ENCODE results near the gene PSMA8. TPM values are rescaled to one million over a fixed set of nuclear protein-coding genes. Genes with fewer than 3 reads are reported as not detected.

Gene PSMA8
- total and polyA plus RNA-seq, 2 of the 8 experiments (the other 6 are each of a cell fraction or from before 2014, with no cell fraction given) = not detected

DNA sequence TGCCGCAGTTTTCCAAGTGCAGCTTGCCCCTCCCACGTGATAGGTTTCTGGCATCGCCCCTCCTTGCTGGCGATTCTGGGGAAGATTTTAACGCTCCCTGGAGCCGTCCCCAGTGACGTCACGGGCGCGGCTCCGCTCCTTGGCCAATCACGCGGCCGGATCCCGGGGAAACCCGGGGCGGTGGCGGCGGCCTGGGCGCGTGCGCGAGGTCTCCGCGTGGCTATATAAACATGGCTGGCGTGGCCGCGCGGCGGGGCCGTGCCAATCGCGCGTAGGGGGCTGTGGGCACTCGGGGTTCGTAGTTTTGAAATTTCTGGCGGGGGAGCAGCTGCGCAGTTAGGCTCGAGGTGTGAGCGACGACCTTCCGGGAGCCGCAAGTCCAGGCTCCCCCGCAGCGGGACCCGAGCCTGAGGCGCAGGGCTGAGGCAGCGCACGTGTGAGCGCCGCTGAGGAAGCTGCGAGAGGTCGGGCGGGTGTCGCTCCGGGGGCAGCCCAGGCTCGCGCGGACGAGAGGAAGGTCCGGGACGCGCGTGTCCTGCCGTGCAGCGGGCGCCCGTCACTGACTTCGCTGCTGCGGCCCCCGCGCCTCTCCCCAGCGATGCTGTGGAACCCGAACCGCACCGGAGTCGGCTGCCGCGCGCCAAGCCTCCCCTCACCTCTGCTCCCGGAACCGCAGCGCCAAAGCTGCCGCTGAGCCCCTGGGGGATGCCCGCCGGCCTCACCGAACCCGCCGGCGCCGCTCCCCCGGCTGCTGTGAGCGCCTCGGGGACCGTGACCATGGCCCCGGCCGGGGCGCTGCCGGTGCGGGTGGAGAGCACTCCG lies 92.8 kb downstream of the PSMA8 start, which contains the start of gene TAF4B:
Gene TAF4B, plus strand, starts transcription at position 217 of the 822 bp plus-strand sequence. Its CDS starts 489 bp downstream, at position 706.
- H3K18ac ChIP-seq (ENCODE audit: extremely low read depth, low read length) = peak within 1 kb of the TSS; percentile 63
- H3K23me2 ChIP-seq (ENCODE audit: low read depth, low read length) = peaks cover 2% of the 10 kb centered on the region; the same call in 1 of the 2 replicates
- POLR2A ChIA-PET (ENCODE audit: partially characterized antibody) = interaction anchor here (0.6 to 2.0 kb wide), 7 partner anchors 9 to 135 kb away, joined by 3 to 5 read pairs (median 3); no protein-coding TSS in a partner anchor
- peak within 1 kb of the TSS; percentile 51 to 95 (median 80) for H3K9ac ChIP-seq (replicated peaks in 1 of 4; ENCODE audit: extremely low read depth in 1 of 4, low read depth in 3 of 4, low read length in 3 of 4)
- no peaks in the 10 kb centered on the region for H3K27me3 ChIP-seq (replicated peaks in 1 of 4; ENCODE audit: control insufficient read depth in 3 of 4, extremely low read depth in 1 of 4, insufficient read depth in 3 of 4, low read length in 3 of 4)
- DNase-seq (ENCODE audit: low read depth in 1 of 2, low spot score in 2 of 2) (peak; percentile 73 to 97), FAIRE-seq (peak; percentile 80)
- 0 out of 4 replicates have a peak, but pooled peaks cover 0 to under 1% of the 10 kb centered on the region in 2 experiments for H3K9me3 ChIP-seq (ENCODE audit: insufficient read depth in 2 of 2, low read depth in 1 of 2, low read length in 1 of 2)
- no peaks in the 10 kb centered on the region; the same call in 1 of the 2 replicates for H3K79me1 ChIP-seq (ENCODE audit: low read depth, low read length)
- no peak within 1 kb of the TSS for H2BK15ac ChIP-seq (ENCODE audit: low read length)
- H2AFZ ChIP-seq (ENCODE audit: low read length) = no peak within 1 kb of the TSS; the same call in 1 of the 2 replicates
- WGBS, 2 experiments (ENCODE audit: extremely low coverage in 1 of 2, insufficient coverage in 1 of 2, insufficient read length in 1 of 2, insufficient replicate concordance in 2 of 2, low coverage in 1 of 2, low lambda C conversion rate in 2 of 2, missing lambda C conversion rate in 1 of 2) = 1% methylated on average over 72 of the region's 101 CpGs; no CpG with 5 or more reads in 1 of the 2 experiments
- no peak within 1 kb of the TSS for H2AK5ac ChIP-seq (ENCODE audit: low read depth, low read length)
- peak within 1 kb of the TSS; percentile 84; the same call in 1 of the 2 replicates for H2BK5ac ChIP-seq (ENCODE audit: low read depth, low read length)
- H3K4me2 ChIP-seq (ENCODE audit: insufficient read depth in 1 of 2, low read depth in 2 of 2, low read length in 2 of 2) = peak within 1 kb of the TSS; percentile 70 to 91
- no peak within 1 kb of the TSS for H3K14ac ChIP-seq (ENCODE audit: insufficient read length)
- peak within 1 kb of the TSS; percentile 60 for H3K27ac ChIP-seq (ENCODE audit: low read depth, low read length)
- H4K91ac ChIP-seq (replicated peaks; ENCODE audit: insufficient read length, low read length) = peak within 1 kb of the TSS; percentile 14
- H3K23ac ChIP-seq (ENCODE audit: insufficient read length) = no peak within 1 kb of the TSS
- peak within 1 kb of the TSS; percentile 12; the same call in 1 of the 2 replicates for H2BK12ac ChIP-seq (ENCODE audit: low read depth, low read length)
- peaks cover 0 to 12% (median 7%) of the 10 kb centered on the region in 4 experiments; a peak in 4 of 7 replicates for H3K4me1 ChIP-seq (replicated peaks in 1 of 4; ENCODE audit: control insufficient read depth in 3 of 4, insufficient read depth in 4 of 4, low read length in 3 of 4)
- H3K56ac ChIP-seq (replicated peaks; ENCODE audit: insufficient read length, low read depth, low read length) = peak within 1 kb of the TSS; percentile 46
- peak within 1 kb of the TSS; percentile 93 for H4K8ac ChIP-seq (ENCODE audit: extremely low read depth, insufficient read depth, low read length)
- CTCF ChIA-PET (ENCODE audit: partially characterized antibody) = no interaction called here
- H3K79me2 ChIP-seq (ENCODE audit: control insufficient read depth in 1 of 2, insufficient read depth in 2 of 2, low read length in 2 of 2) = peaks cover 8 to 46% of the 10 kb centered on the region in 2 experiments; a peak in 3 of 4 replicates
- no peak within 1 kb of the TSS for H2BK120ac ChIP-seq (replicated peaks; ENCODE audit: low read depth, low read length)
- H3K36me3 ChIP-seq (ENCODE audit: control insufficient read depth in 2 of 4, insufficient read depth in 4 of 4, low read length in 3 of 4) = no peaks in the 10 kb centered on the region
- H4K5ac ChIP-seq (ENCODE audit: insufficient read length, low read depth, low read length) = peak within 1 kb of the TSS; percentile 26
- H3K4me3 ChIP-seq (ENCODE audit: extremely low read depth in 1 of 4, insufficient read depth in 2 of 4, low read depth in 3 of 4, low read length in 4 of 4) = peak within 1 kb of the TSS; percentile 64 to 92 (median 88)
- no peak within 1 kb of the TSS for H3K4ac ChIP-seq (replicated peaks; ENCODE audit: insufficient read length, low read depth, low read length)
- no peaks in the 10 kb centered on the region for H4K20me1 ChIP-seq (replicated peaks in 1 of 2; ENCODE audit: control insufficient read depth in 1 of 2, insufficient read depth in 2 of 2, low read length in 2 of 2)
- no peak within 1 kb of the TSS for H2BK20ac ChIP-seq (ENCODE audit: low read length)
- TF ChIP-seq, protein P1, sequence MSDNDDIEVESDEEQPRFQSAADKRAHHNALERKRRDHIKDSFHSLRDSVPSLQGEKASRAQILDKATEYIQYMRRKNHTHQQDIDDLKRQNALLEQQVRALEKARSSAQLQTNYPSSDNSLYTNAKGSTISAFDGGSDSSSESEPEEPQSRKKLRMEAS (IDR thresholded peaks at IDR 0.05) = peak; percentile 97
- 0 out of 2 replicates have a peak, but pooled peaks have one; percentile 46 for TF ChIP-seq BACH1 (IDR thresholded peaks at IDR 0.05; ENCODE audit: low read length)
- TF ChIP-seq PHF8 (conservative IDR thresholded peaks at IDR 0.05; ENCODE audit: low read depth, low read length) = peak; percentile 79
- TF ChIP-seq EZH2 (IDR thresholded peaks at IDR 0.05; ENCODE audit: low read depth, low read length, severe bottlenecking) = no peak
- peak; percentile 63; the same call in 1 of the 2 replicates for TF ChIP-seq RBBP5 (IDR thresholded peaks at IDR 0.05; ENCODE audit: borderline replicate concordance, low read depth, low read length)
- TF ChIP-seq, protein P2, sequence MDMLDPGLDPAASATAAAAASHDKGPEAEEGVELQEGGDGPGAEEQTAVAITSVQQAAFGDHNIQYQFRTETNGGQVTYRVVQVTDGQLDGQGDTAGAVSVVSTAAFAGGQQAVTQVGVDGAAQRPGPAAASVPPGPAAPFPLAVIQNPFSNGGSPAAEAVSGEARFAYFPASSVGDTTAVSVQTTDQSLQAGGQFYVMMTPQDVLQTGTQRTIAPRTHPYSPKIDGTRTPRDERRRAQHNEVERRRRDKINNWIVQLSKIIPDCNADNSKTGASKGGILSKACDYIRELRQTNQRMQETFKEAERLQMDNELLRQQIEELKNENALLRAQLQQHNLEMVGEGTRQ (IDR thresholded peaks at IDR 0.05; ENCODE audit: low read length) = peak; percentile 66
- TF ChIP-seq, protein P3, sequence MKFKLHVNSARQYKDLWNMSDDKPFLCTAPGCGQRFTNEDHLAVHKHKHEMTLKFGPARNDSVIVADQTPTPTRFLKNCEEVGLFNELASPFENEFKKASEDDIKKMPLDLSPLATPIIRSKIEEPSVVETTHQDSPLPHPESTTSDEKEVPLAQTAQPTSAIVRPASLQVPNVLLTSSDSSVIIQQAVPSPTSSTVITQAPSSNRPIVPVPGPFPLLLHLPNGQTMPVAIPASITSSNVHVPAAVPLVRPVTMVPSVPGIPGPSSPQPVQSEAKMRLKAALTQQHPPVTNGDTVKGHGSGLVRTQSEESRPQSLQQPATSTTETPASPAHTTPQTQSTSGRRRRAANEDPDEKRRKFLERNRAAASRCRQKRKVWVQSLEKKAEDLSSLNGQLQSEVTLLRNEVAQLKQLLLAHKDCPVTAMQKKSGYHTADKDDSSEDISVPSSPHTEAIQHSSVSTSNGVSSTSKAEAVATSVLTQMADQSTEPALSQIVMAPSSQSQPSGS (IDR thresholded peaks at IDR 0.05; ENCODE audit: low read length) = no peak

Measured in H1 (cell line).